Stomach (tissue), 19 donors: ENCODE measurements around the gene EFHD1. TPM values are rescaled to one million over a fixed set of nuclear protein-coding genes. Genes with fewer than 3 reads are reported as not detected.
A peak's percentile ranks its signal among the peaks of the same experiment; 100 is the strongest.

ENCODE experiments used
- DNase-seq, 2 donors: peaks; one replicate each; pipeline versions ENCODE4 v3.0.0 to v3.0.0-alpha.2; 2013 to 2019
- H3K27ac ChIP-seq, 5 donors: fragments of 200-600 bp in 4 of 5; sonication (generic) in 4 of 5; one replicate each; pipeline ENCODE4 v1.5.1; 2013 to 2019; ENCODE audit warnings: mild to moderate bottlenecking in 1 of 5, moderate library complexity in 1 of 5
- H3K27me3 ChIP-seq, 3 donors: fragments of 200-600 bp; sonication (generic); one replicate each; pipeline ENCODE4 v1.5.1; 2017 to 2019; ENCODE audit warnings: mixed run types in 1 of 3
- H3K36me3 ChIP-seq, 4 donors: fragments of 200-600 bp; sonication (generic); 1 replicate in 3 of 4; 2 replicates in 1 of 4; pipeline ENCODE4 v1.5.1; 2016 to 2019
- H3K4me1 ChIP-seq, 4 donors: fragments of 200-600 bp; sonication (generic); one replicate each; pipeline ENCODE4 v1.5.1; 2016 to 2019
- H3K4me3 ChIP-seq, 4 donors: fragments of 200-600 bp; sonication (generic) in 3 of 4; one replicate each; pipeline ENCODE4 v1.5.1; 2016 to 2019; ENCODE audit warnings: mild to moderate bottlenecking in 1 of 4
- H3K9me3 ChIP-seq, 4 donors: fragments of 200-600 bp; sonication (generic); one replicate each; pipeline ENCODE4 v1.5.1; 2016 to 2019
- CTCF ChIP-seq, 7 experiments: fragments of 450-650 bp in 4 of 7; fragments of 200-600 bp in 3 of 7; sonication (generic) in 3 of 7; IDR thresholded peaks; one replicate each; pipeline ENCODE4 v1.5.1; 2016 to 2019; ENCODE audit warnings: antibody characterized with exemption in 7 of 7, control low read depth in 2 of 7, mild to moderate bottlenecking in 1 of 7
- EP300 ChIP-seq: sonication (generic); formaldehyde crosslinking; IDR thresholded peaks from one replicate; pipeline ENCODE4 v1.6.1; 2017; ENCODE audit warnings: antibody characterized with exemption
- POLR2A ChIP-seq, 4 donors: fragments of 450-650 bp; IDR thresholded peaks; one replicate each; pipeline ENCODE4 v1.6.1; 2016; ENCODE audit warnings: antibody characterized with exemption in 4 of 4, control low read depth in 2 of 4, mild to moderate bottlenecking in 1 of 4, moderate library complexity in 1 of 4
- POLR2AphosphoS5 ChIP-seq, 3 donors: sonication (generic); formaldehyde crosslinking; IDR thresholded peaks; one replicate each; pipeline ENCODE4 v1.6.1; 2016; ENCODE audit warnings: antibody characterized with exemption in 3 of 3
- WGBS, 5 donors: extraction: QIAGEN DNeasy Blood & Tissue Kit in 3 of 5; methylation state at CpG; one replicate each; pipeline versions ENCODE4 v1.1.5 to v1.1.7; 2013 to 2018; 5-methylcytosine and 5-hydroxymethylcytosine counted together
- intact Hi-C: fragments of 100-400 bp; cut with DNase I; formaldehyde crosslinking; loops from one replicate; pipeline ENCODE4 v1.15.1; 2023; ENCODE audit warnings: low total_unique reads
- long read RNA-seq, 10 donors: transcript quantifications; one replicate each; lab custom pipeline, GENCODE V29; 2026
- polyA plus RNA-seq, 3 donors: library from polyadenylated mRNA; stranded (reverse); fragments of 200-250 nt; gene quantifications; one replicate each; pipeline ENCODE4 v1.2.3, GENCODE V29; 2013
- total RNA-seq, 5 donors: library from RNA; depleted of rRNA; stranded (reverse); fragments of >200 nt; gene quantifications; one replicate each; pipeline versions ENCODE4 v1.1.0 to v1.2.3, GENCODE V29; 2014 to 2016
- donor health status: healthy with polysubstance abuse.
- donor health status: Bipolar disorder and iron deficiency.
- donor health status: healthy.

Gene EFHD1
- 10 to 100 TPM in 2 of 5 donors, 1 to 10 TPM in 2, not detected in 1; 2.8 to 49.1 (median 9.4) TPM for total RNA-seq
- polyA plus RNA-seq, result 10 to 100 TPM in 1 of 3 donors, 1 to 10 TPM in 2; 6.4 to 12.7 (median 7.4) TPM
- long read RNA-seq, donor 1, result 0 reads
- long read RNA-seq, donor 2, partial matches to known transcripts, result 0 of 1 reads
- long read RNA-seq, donor 2, other reads (novel, unspliced or antisense), result 0 of 1 reads
- long read RNA-seq, donor 3, partial matches to known transcripts, result 0 of 1 reads
- long read RNA-seq, donor 3, other reads (novel, unspliced or antisense), result 0 of 1 reads
- long read RNA-seq, donor 4, result 0 reads
- long read RNA-seq, donor 5, partial matches to known transcripts, result 0 of 4 reads
- long read RNA-seq, donor 5, other reads (novel, unspliced or antisense), result 0 of 4 reads
- long read RNA-seq, donor 6, result 0 reads
- long read RNA-seq, donor 7, partial matches to known transcripts, result 0 of 2 reads
- long read RNA-seq, donor 7, other reads (novel, unspliced or antisense), result 0 of 2 reads
- long read RNA-seq, donor 8, transcript EFHD1-201 (4 exons, 2,259 nt), result major isoform, 7 of 8 reads
- long read RNA-seq, donor 8, partial matches to known transcripts, result 0 of 8 reads
- long read RNA-seq, donor 8, other reads (novel, unspliced or antisense), result 0 of 8 reads
- long read RNA-seq, donor 9, result 0 reads
- long read RNA-seq, donor 10, result 0 reads

- DNase-seq, result peak; percentile 75 to 90
- Histone ChIP-seq H3K27ac (peak within 1 kb of the TSS; percentile 75 to 80 (median 77)), H3K27me3 (peaks cover 0 to 68% (median 33%) of the 10 kb centered on the region in 3 donors), H3K9me3 (no peaks in the 10 kb centered on the region), H3K4me1 (peaks cover 5 to 32% (median 29%) of the 10 kb centered on the region in 4 donors), H3K4me3 (peak within 1 kb of the TSS; percentile 51 to 73 (median 63)), H3K36me3 (no peaks in the 10 kb centered on the region)
- TF ChIP-seq EP300 (no peak), POLR2AphosphoS5 (IDR thresholded peaks at IDR 0.05) (peak in 2 of 3 donors; percentile 25 to 47), CTCF (IDR thresholded peaks at IDR 0.05) (no peak), POLR2A (IDR thresholded peaks at IDR 0.05) (no peak)
- intact Hi-C loops, result no loop called here
- 0 to 5% (median 2%) methylated on average over 23 to 90 of the region's 90 CpGs for WGBS, 5 donors
Measured at GRCh38 chr2:232633413-232634205, at the start of gene EFHD1. Gene EFHD1 (plus strand): TSS chr2:232633604. CDS start chr2:232633705, 101 bp downstream.

- TF ChIP-seq EP300 (no peak), POLR2A (IDR thresholded peaks at IDR 0.05) (no peak), CTCF (IDR thresholded peaks at IDR 0.05) (no peak), POLR2AphosphoS5 (IDR thresholded peaks at IDR 0.05) (no peak)
- H3K36me3 ChIP-seq, result peaks cover 0 to 49% (median 44%) of the 10 kb centered on the region in 4 donors
- H3K4me1 ChIP-seq, result peaks cover 19 to 43% (median 27%) of the 10 kb centered on the region in 4 donors
- no peaks in the 10 kb centered on the region for H3K27me3 ChIP-seq
- H3K9me3 ChIP-seq, result peaks cover 0 to 6% (median 0%) of the 10 kb centered on the region in 4 donors
- WGBS, 5 donors, result 80 to 92% (median 83%) methylated on average over 6 of the region's 6 CpGs
- no peak for DNase-seq
- intact Hi-C loops, result no loop called here
- H3K4me3 ChIP-seq, result no peak overlapping the region
- H3K27ac ChIP-seq, result no peak overlapping the region
Measured at GRCh38 chr2:232584238-232584637, 49.2 kb upstream of the EFHD1 start.

GRCh38 chr2:232586943-232587505 is 46.4 kb upstream of the EFHD1 start:
- TF ChIP-seq POLR2AphosphoS5 (IDR thresholded peaks at IDR 0.05) (no peak), EP300 (no peak), POLR2A (IDR thresholded peaks at IDR 0.05) (no peak), CTCF (IDR thresholded peaks at IDR 0.05) (no peak)
- 84 to 90% (median 84%) methylated on average over 5 of the region's 5 CpGs for WGBS, 5 donors
- intact Hi-C loops, result no loop called here
- H3K4me3 ChIP-seq, result no peak overlapping the region
- H3K27me3 ChIP-seq, result no peaks in the 10 kb centered on the region
- H3K4me1 ChIP-seq, result peaks cover 12 to 28% (median 17%) of the 10 kb centered on the region in 4 donors
- H3K9me3 ChIP-seq, result peaks cover 0 to 6% (median 0%) of the 10 kb centered on the region in 4 donors
- DNase-seq, result no peak
- H3K36me3 ChIP-seq, result peaks cover 0 to 30% (median 23%) of the 10 kb centered on the region in 4 donors
- H3K27ac ChIP-seq, result no peak overlapping the region
